Measurements from ENCODE around the gene TOX3. TPM values are rescaled to one million over a fixed set of nuclear protein-coding genes. Genes with fewer than 3 reads are reported as not detected.

The TOX3 gene
- total RNA-seq, 1 donor from 2014 or later, result not detected

DNA sequence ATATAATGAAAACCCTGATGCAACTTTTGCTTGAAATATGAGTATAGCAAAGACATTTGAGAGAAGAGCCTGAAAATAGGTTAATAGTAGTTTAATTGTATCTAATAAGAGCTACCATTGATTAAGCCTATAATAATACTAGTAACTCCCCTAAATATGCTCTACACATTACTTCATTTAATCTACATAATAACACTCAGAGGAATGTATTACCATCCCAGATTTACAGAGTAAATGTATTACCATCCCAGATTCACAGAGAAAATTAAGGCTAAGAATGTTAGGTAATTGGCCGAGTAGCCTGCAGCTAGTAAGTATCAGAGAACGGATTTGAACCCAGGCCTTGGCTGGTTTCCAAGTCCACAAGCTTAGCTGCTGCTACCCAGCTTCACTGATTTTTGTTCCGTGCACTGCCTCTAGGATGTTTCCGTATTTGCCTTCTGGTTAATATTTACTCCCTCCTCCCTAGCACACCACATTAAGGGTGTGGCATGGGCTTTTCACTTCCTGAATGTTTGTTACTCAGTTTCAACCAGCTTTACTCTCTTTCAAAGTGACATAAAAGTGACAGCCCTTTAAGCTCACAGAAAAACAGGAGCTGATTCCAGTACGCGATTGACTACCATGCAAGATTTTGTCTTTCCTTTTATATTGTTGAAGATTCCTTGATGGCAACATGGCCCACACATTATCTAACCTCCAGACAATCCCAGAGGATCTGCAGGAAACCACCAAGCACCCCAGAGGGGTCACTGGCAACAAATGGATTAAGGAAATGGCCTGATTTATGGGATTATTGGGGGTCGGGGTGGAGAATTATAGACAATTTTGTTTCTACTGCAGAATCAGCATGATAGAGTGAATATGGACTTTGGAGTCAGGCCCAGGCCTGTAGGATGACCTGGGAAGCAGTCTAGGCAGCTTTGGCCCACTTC, 26.7 kb upstream of the TOX3 start:
- Mint-ChIP-seq H3K27me3 (ENCODE audit: low read depth) (no peaks in the 10 kb centered on the region), H3K27ac (no peak overlapping the region), H3K4me3 (ENCODE audit: low read depth) (no peak overlapping the region), H3K36me3 (ENCODE audit: low read depth) (no peaks in the 10 kb centered on the region), H3K9me3 (peaks cover 8% of the 10 kb centered on the region), H3K4me1 (ENCODE audit: low read depth) (no peaks in the 10 kb centered on the region)
- intact Hi-C loops (cut with micrococcal nuclease), result no loop called here
- no peak for DNase-seq (ENCODE audit: low spot score)

DNA sequence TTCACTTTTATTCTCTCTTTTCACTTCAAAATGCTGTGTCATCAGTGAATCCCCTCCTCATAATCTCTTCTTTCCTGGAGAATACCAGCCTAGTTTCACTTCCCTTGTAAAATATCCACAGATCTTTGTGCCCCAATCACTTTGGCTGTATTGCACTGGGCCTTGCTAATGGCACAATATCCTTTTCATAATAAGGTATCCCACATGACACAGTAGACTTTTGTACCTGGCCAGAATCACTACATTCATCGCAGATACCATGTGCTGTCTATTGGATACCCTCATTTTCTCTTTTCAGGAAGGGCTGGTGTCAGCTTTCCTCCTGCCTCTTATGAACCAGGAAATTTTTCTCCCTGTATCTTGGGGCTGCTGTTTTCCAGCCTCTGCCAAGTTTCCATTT, 25.7 kb upstream of the TOX3 start:
- H3K4me3 Mint-ChIP-seq (ENCODE audit: low read depth), result no peak overlapping the region
- no peak for DNase-seq (ENCODE audit: low spot score)
- no peaks in the 10 kb centered on the region for H3K27me3 Mint-ChIP-seq (ENCODE audit: low read depth)
- H3K36me3 Mint-ChIP-seq (ENCODE audit: low read depth), result no peaks in the 10 kb centered on the region
- H3K4me1 Mint-ChIP-seq (ENCODE audit: low read depth), result no peaks in the 10 kb centered on the region
- intact Hi-C loops (cut with micrococcal nuclease), result no loop called here
- peaks cover 8% of the 10 kb centered on the region for H3K9me3 Mint-ChIP-seq
- H3K27ac Mint-ChIP-seq, result no peak overlapping the region

DNA sequence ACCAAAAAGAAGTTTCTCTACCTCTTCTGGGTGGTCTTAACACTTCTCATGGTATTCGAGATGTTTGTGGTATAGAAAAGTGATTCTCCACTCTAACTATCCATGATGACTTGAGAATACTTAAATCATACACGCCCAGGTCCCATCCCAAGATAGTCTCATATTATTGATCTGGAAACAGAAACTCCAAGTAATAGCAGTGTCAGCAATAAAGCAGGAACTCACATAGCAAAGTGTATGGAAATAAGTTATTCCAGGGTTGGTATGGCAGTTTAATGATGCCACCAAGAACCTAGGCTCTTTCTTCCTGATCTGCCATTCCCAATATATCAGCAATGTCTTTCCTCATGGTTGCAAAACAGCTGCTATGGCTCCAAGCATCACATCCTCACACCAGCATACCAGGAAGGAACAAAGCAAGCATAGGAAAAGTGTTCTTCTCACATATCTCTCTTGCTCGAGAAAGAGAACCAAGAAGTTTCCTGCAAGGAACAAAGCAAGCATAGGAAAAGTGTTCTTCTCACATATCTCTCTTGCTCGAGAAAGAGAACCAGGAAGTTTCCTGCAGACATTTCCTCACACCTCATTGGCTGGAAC, 23.6 kb upstream of the TOX3 start:
- Mint-ChIP-seq H3K4me3 (ENCODE audit: low read depth) (no peak overlapping the region), H3K27me3 (ENCODE audit: low read depth) (no peaks in the 10 kb centered on the region), H3K4me1 (ENCODE audit: low read depth) (no peaks in the 10 kb centered on the region), H3K36me3 (ENCODE audit: low read depth) (no peaks in the 10 kb centered on the region), H3K27ac (no peak overlapping the region), H3K9me3 (peaks cover 8% of the 10 kb centered on the region)
- no peak for DNase-seq (ENCODE audit: low spot score)
- intact Hi-C loops (cut with micrococcal nuclease), result no loop called here

DNA sequence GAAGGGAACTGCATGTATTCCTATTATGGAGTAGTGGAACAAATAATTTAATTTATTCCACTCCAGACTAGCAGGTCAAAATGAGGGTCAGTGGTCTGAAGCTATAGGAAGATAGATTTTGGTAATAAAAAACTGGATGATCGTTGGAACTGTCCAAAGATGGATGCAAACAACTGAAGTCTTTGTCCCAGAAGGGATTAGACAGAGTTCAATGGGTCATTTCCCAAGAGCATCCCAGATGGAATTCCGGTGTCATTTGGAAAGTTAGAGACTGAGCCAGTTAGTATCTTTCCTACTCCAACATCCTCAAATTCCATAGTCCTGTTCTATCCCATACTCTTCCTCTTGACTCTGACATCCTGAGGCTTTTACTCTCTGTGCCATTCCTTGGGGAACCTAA, 22.8 kb upstream of the TOX3 start:
- Mint-ChIP-seq H3K36me3 (ENCODE audit: low read depth) (no peaks in the 10 kb centered on the region), H3K9me3 (peaks cover 8% of the 10 kb centered on the region), H3K27ac (no peak overlapping the region), H3K27me3 (ENCODE audit: low read depth) (no peaks in the 10 kb centered on the region), H3K4me3 (ENCODE audit: low read depth) (no peak overlapping the region), H3K4me1 (ENCODE audit: low read depth) (no peaks in the 10 kb centered on the region)
- intact Hi-C loops (cut with micrococcal nuclease), result no loop called here
- DNase-seq (ENCODE audit: low spot score), result no peak

DNA sequence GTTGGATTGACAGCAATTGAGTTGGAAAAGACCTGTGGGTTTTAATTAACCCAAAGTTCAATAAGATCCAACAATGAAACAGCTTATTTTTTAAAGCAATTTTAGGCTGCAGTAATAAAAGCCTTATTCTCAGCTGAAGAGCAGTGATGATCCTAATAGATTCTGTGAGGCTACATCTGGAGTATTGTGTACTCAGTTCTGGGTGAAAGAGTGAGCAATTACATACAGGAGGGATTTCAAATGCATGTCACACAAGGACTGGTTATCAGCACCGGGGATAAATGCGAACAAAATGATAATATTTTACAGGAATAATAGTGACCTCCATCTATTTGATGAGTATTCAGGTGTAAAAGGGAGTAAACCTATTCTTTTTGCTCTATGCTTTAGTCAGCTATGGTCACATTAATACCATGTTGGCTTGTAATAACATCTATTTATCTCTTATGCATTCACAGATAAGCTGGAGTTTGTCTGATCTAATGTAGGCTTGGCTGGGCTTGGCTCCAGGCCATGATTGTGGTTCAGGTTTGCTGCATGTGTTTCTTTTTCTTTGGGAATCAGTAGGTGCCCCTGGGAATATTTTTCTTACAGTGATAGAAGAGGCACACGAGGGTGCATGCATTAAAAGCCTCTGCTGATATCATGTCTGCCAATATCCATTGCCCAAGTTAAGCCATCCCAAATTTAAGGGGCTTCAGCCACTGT, 22.2 kb upstream of the TOX3 start:
- no peaks in the 10 kb centered on the region for H3K27me3 Mint-ChIP-seq (ENCODE audit: low read depth)
- H3K36me3 Mint-ChIP-seq (ENCODE audit: low read depth), result no peaks in the 10 kb centered on the region
- H3K9me3 Mint-ChIP-seq, result peaks cover 8% of the 10 kb centered on the region
- DNase-seq (ENCODE audit: low spot score), result no peak
- no peak overlapping the region for H3K4me3 Mint-ChIP-seq (ENCODE audit: low read depth)
- H3K4me1 Mint-ChIP-seq (ENCODE audit: low read depth), result no peaks in the 10 kb centered on the region
- intact Hi-C loops (cut with micrococcal nuclease), result no loop called here
- no peak overlapping the region for H3K27ac Mint-ChIP-seq

DNA sequence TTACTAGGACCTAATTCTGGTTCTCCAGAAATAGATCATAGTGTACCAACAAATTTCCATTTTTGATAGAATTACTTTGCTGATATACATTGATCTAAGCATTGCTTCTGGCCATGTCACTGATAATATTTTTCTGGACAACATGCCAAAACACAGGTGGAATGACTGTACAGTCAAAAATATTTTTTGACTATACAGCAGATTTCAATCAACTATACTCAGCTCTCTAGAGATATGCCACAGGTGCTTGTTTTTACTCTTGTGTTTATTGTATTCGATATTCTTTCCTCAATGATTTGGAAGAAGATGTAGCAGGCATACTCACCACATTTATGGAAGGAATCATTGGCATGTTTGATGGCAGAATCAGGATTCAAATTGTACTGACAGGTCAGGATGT, 21.6 kb upstream of the TOX3 start:
- no peak overlapping the region for H3K4me3 Mint-ChIP-seq (ENCODE audit: low read depth)
- no peak for DNase-seq (ENCODE audit: low spot score)
- intact Hi-C loops (cut with micrococcal nuclease), result no loop called here
- no peaks in the 10 kb centered on the region for H3K27me3 Mint-ChIP-seq (ENCODE audit: low read depth)
- peaks cover 12% of the 10 kb centered on the region for H3K9me3 Mint-ChIP-seq
- H3K4me1 Mint-ChIP-seq (ENCODE audit: low read depth), result no peaks in the 10 kb centered on the region
- H3K36me3 Mint-ChIP-seq (ENCODE audit: low read depth), result no peaks in the 10 kb centered on the region
- H3K27ac Mint-ChIP-seq, result no peak overlapping the region

DNA sequence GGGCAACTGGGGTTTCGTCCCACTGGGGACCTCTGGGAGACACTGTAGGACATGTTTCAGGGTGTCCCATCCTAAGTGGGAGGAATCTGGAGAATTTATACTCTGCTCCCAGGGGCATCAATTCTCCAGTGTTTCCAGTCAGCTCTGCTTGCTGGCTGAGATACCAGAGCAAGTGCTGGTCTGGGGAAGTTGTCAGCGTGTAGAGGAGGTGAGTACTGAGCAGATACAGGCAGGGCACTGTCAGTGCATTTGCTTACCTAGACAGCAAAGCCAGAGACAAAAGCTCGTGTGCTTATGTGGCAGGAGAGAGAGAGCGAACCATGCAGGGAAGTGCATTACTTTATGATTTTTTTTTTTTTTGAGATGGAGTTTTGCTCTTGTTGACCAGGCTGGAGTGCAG, 20.2 kb upstream of the TOX3 start:
- H3K4me3 Mint-ChIP-seq (ENCODE audit: low read depth), result no peak overlapping the region
- no peaks in the 10 kb centered on the region for H3K4me1 Mint-ChIP-seq (ENCODE audit: low read depth)
- intact Hi-C loops (cut with micrococcal nuclease), result no loop called here
- DNase-seq (ENCODE audit: low spot score), result no peak
- peaks cover 12% of the 10 kb centered on the region for H3K9me3 Mint-ChIP-seq
- H3K27me3 Mint-ChIP-seq (ENCODE audit: low read depth), result no peaks in the 10 kb centered on the region
- no peak overlapping the region for H3K27ac Mint-ChIP-seq
- H3K36me3 Mint-ChIP-seq (ENCODE audit: low read depth), result no peaks in the 10 kb centered on the region

DNA sequence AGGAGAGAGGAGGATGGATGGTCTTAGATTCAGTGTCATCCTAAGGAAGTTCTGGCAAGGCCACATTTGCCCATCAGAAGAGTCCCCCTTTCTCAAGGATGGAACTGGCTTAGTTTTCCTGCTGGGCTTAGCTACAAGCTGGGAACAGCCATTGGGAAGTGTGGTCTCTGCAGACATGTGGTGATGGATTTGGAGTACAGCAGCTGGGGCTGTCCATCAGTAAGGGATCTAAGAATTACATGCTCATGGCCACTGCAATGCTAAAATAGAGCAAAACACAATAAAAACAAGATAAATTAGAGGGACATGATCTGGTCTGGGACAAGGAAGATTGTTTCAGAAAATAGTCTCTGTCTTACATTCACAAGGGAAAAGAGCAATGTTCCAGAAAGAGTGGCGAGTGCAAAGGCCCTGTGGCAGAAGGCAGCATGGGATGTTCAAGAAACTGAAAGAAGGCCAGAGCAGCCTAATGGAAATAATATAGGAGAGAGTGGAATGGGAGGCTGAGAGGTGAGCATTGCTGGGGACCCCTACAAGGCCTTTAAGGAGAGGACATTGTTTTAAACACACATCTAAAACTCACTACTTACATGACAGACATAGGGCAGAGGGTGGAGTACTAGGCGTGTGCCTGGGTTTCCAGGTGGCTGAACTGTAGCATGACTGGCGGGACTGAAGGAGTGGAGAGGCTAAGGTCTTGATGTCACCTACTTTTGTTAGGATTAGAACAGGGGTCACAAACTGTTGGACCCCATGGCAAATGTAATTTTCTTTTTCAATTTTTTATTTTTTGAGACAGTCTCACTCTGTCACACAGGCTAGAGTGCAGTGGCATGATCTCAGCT, 17.0 kb upstream of the TOX3 start:
- Mint-ChIP-seq H3K4me3 (ENCODE audit: low read depth) (no peak overlapping the region), H3K27ac (no peak overlapping the region), H3K9me3 (peaks cover 4% of the 10 kb centered on the region), H3K4me1 (ENCODE audit: low read depth) (no peaks in the 10 kb centered on the region), H3K27me3 (ENCODE audit: low read depth) (no peaks in the 10 kb centered on the region), H3K36me3 (ENCODE audit: low read depth) (no peaks in the 10 kb centered on the region)
- DNase-seq (ENCODE audit: low spot score), result no peak
- intact Hi-C loops (cut with micrococcal nuclease), result no loop called here

DNA sequence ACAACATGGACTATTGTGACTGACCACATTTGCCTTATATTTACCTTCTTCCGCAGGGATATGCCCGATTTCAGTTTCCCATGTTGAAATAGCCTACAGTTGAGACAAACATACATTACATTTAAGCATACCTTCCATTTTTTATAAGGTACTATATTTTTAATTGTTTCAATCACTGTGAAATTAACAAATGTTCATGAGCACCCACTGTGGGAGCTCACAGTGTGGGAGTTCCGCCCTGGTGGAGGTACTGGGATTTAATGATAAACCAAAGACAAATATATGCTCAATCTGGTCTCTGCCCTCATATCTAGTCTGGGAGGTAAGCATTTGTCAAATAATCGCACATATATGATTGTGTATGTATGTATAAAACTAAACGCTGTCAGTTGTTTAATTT, 15.8 kb upstream of the TOX3 start:
- Mint-ChIP-seq H3K9me3 (peaks cover 4% of the 10 kb centered on the region), H3K27ac (no peak overlapping the region), H3K4me3 (ENCODE audit: low read depth) (no peak overlapping the region), H3K27me3 (ENCODE audit: low read depth) (no peaks in the 10 kb centered on the region), H3K36me3 (ENCODE audit: low read depth) (no peaks in the 10 kb centered on the region), H3K4me1 (ENCODE audit: low read depth) (no peaks in the 10 kb centered on the region)
- intact Hi-C loops (cut with micrococcal nuclease), result no loop called here
- no peak for DNase-seq (ENCODE audit: low spot score)

DNA sequence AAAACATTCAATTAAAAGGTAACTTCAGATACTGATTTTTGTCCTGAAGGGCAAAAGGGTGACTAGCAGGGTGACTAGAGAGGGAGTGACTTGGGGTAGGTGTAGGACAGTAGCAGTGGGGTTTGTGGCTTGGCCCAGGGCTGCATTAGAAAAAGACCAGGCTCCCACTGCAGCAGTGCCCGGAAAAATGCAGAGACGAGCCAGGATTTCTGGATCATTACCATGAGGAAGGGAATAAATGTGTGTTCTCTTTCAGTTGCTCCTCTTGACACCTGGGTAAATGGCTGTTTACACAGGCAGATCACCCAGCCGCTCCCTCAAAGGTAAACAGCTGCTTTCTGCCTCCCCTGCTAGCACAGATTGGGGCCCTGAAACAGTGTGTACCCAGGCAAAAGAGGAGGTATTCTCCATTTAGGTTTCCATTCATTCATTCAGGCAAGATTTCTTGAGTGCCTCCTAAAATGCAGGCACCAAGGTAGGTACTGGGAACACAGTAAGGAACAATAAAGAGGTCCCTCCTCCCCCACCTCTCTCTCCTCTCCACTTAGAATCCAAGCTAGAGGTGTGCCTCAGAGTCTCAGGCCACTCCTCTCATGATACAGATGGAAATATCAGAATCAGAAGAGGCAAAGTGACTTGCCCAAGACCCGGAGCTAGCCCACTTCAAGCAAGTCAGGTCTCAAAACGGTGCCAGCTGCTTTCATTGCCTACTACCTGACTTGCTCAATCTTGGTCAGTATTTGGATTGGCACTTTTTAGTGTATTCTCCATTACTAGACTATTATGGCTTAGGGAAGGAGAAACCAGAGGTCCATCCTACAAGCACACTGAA, 15.2 kb upstream of the TOX3 start:
- H3K4me1 Mint-ChIP-seq (ENCODE audit: low read depth), result no peaks in the 10 kb centered on the region
- no peak overlapping the region for H3K4me3 Mint-ChIP-seq (ENCODE audit: low read depth)
- intact Hi-C loops (cut with micrococcal nuclease), result no loop called here
- no peaks in the 10 kb centered on the region for H3K27me3 Mint-ChIP-seq (ENCODE audit: low read depth)
- H3K27ac Mint-ChIP-seq, result no peak overlapping the region
- no peaks in the 10 kb centered on the region for H3K36me3 Mint-ChIP-seq (ENCODE audit: low read depth)
- H3K9me3 Mint-ChIP-seq, result peaks cover 4% of the 10 kb centered on the region
- DNase-seq (ENCODE audit: low spot score), result no peak

DNA sequence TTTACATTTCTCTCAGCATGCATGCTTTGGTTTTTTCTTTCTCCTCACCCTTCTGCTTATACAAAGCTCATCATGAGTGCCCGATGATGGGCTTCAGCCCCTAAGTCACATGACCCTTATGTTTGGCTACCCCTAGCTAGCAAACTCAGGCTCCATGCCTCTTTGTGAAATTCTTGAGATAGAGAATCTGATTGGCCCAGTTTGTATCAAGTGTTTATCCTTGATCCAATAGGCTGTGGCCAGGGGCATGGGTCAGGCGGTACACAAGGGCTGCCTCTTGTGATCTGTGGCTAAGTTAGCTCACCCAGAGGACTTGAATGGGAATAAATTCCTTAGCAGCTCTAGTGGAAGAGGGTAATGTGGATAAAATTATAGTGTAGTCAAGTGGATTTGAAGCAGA, 11.5 kb upstream of the TOX3 start:
- Mint-ChIP-seq H3K4me1 (ENCODE audit: low read depth) (no peaks in the 10 kb centered on the region), H3K27ac (no peak overlapping the region), H3K27me3 (ENCODE audit: low read depth) (no peaks in the 10 kb centered on the region), H3K4me3 (ENCODE audit: low read depth) (no peak overlapping the region), H3K36me3 (ENCODE audit: low read depth) (no peaks in the 10 kb centered on the region), H3K9me3 (no peaks in the 10 kb centered on the region)
- DNase-seq (ENCODE audit: low spot score), result no peak
- intact Hi-C loops (cut with micrococcal nuclease), result no loop called here

DNA sequence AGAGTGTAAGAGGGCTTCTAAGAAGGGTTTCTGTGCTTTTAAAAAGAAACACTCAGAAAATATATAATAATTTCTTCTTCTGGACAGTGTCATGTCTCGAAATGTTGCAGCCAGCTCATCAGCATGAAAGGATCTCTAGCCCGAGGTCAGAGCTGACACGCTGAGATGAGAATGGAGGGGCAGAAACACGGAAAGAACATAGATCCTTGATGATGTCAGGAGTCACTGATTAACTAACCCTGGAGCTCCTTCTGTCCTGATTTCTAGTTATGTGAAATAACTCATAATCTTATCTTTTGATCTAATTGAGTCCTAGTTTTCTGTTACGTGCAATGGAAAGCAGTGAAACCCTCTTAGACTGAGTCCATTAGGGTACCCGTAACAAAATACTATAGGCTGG, 10.3 kb upstream of the TOX3 start:
- Mint-ChIP-seq H3K4me1 (ENCODE audit: low read depth) (no peaks in the 10 kb centered on the region), H3K9me3 (no peaks in the 10 kb centered on the region), H3K36me3 (ENCODE audit: low read depth) (no peaks in the 10 kb centered on the region), H3K27me3 (ENCODE audit: low read depth) (no peaks in the 10 kb centered on the region), H3K27ac (no peak overlapping the region), H3K4me3 (ENCODE audit: low read depth) (no peak overlapping the region)
- intact Hi-C loops (cut with micrococcal nuclease), result no loop called here
- no peak for DNase-seq (ENCODE audit: low spot score)
